B cell (primary cell): Measurements from ENCODE around the gene SPOCK1. TPM values are rescaled to one million over a fixed set of nuclear protein-coding genes. Genes with fewer than 3 reads are reported as not detected.

Experiments used
- ATAC-seq: fragments of 200-7000 bp; cut with Tn5 transposase; one replicate; pipeline ENCODE4 v1.10.0; 2021; ENCODE audit warnings: low read depth, mild to moderate bottlenecking, moderate number of reproducible peaks, moderate library complexity
- CTCF ChIA-PET: fragments of 350-600 bp; sonication (Branson Sonifier 250); formaldehyde crosslinking; loops from one replicate; lab custom pipeline; 2021; ENCODE audit warnings: antibody characterized with exemption, inconsistent platforms; lab: Charles Lee
- POLR2A ChIA-PET: fragments of 350-600 bp; sonication (Branson Sonifier 250); formaldehyde crosslinking; loops from one replicate; lab custom pipeline; 2021; ENCODE audit warnings: antibody characterized with exemption; lab: Charles Lee
- DNase-seq: peaks from one replicate; pipeline ENCODE4 v3.0.0; 2013
- H2AFZ ChIP-seq: 2 replicates; pipeline ENCODE4 v1.6.1; 2012; ENCODE audit warnings: mild to moderate bottlenecking, low read depth, low read length; ENCODE audit not compliant: insufficient read depth, poor library complexity, severe bottlenecking
- H3K27ac ChIP-seq, 2 donors: 1 replicate in 1 of 2; 2 replicates in 1 of 2; pipeline ENCODE4 v1.5.1; 2012 to 2013; ENCODE audit warnings: low read length in 2 of 2, mild to moderate bottlenecking in 2 of 2, moderate library complexity in 1 of 2
- H3K27me3 ChIP-seq, 4 experiments: fragments of 200-600 bp in 1 of 4; sonication (generic) in 1 of 4; replicated peaks in 1 of 4; 1 replicate in 2 of 4; 2 replicates in 2 of 4; pipeline versions ENCODE4 v1.6.1 to v1.7.0; 2013 to 2016; ENCODE audit warnings: low read length in 3 of 4, mild to moderate bottlenecking in 2 of 4, mixed read lengths in 1 of 4, moderate library complexity in 1 of 4; ENCODE audit not compliant: insufficient read depth in 4 of 4, control insufficient read depth in 3 of 4; ENCODE audit errors: control extremely low read depth in 1 of 4
- H3K36me3 ChIP-seq, 2 experiments: replicated peaks in 1 of 2; 1 replicate in 1 of 2; 2 replicates in 1 of 2; pipeline versions ENCODE4 v1.6.1 to v1.7.1; 2013; ENCODE audit warnings: low read length in 1 of 2; ENCODE audit not compliant: insufficient read depth in 2 of 2, control insufficient read depth in 1 of 2; ENCODE audit errors: control extremely low read depth in 1 of 2, extremely low read depth in 1 of 2
- H3K4me1 ChIP-seq, 2 donors: fragments of 200-600 bp in 1 of 2; sonication (generic) in 1 of 2; 1 replicate in 1 of 2; 2 replicates in 1 of 2; pipeline versions ENCODE4 v1.5.1 to v1.6.1; 2013 to 2017; ENCODE audit warnings: low read length in 2 of 2; ENCODE audit not compliant: control insufficient read depth in 2 of 2, insufficient read depth in 2 of 2
- H3K4me2 ChIP-seq: replicated peaks from 2 replicates; pipeline ENCODE3; 2012; ENCODE audit warnings: mild to moderate bottlenecking, low read depth, low read length; ENCODE audit not compliant: poor library complexity, severe bottlenecking
- H3K4me3 ChIP-seq, 5 experiments: fragments of 200-600 bp in 1 of 5; sonication (generic) in 1 of 5; 1 replicate in 3 of 5; 2 replicates in 2 of 5; pipeline versions ENCODE4 v1.5.1 to v1.7.0; 2011 to 2016; ENCODE audit warnings: low read length in 4 of 5, mild to moderate bottlenecking in 4 of 5, low read depth in 2 of 5, control low read depth in 1 of 5, moderate library complexity in 1 of 5; ENCODE audit not compliant: insufficient read depth in 1 of 5; ENCODE audit errors: control extremely low read depth in 1 of 5, extremely low read depth in 1 of 5
- H3K79me2 ChIP-seq: fragments of 200-600 bp; sonication (generic); one replicate; pipeline ENCODE4 v1.6.0; 2016; ENCODE audit warnings: low read length; ENCODE audit not compliant: control insufficient read depth, insufficient read depth
- H3K9ac ChIP-seq: fragments of 200-600 bp; sonication (generic); 2 replicates; pipeline ENCODE4 v1.6.1; 2017; ENCODE audit warnings: mild to moderate bottlenecking, low read length, moderate library complexity
- H3K9me3 ChIP-seq, 3 donors: one replicate each; pipeline versions ENCODE4 v1.6.1 to v1.7.1; 2013; ENCODE audit warnings: low read length in 2 of 3; ENCODE audit not compliant: control insufficient read depth in 2 of 3, insufficient read depth in 1 of 3; ENCODE audit errors: control extremely low read depth in 1 of 3
- H4K20me1 ChIP-seq: 2 replicates; pipeline ENCODE4 v1.6.0; 2012; ENCODE audit warnings: mild to moderate bottlenecking, low read length; ENCODE audit not compliant: insufficient read depth, control insufficient read depth, poor library complexity, severe bottlenecking
- H3K27ac Mint-ChIP-seq: one replicate; pipeline ENCODE4 v1.8.0; 2021; ENCODE audit warnings: mixed read lengths
- H3K27me3 Mint-ChIP-seq: one replicate; pipeline ENCODE4 v1.8.0; 2021; ENCODE audit warnings: mixed read lengths
- H3K4me1 Mint-ChIP-seq: one replicate; pipeline ENCODE4 v1.8.0; 2021; ENCODE audit warnings: mixed read lengths
- H3K4me3 Mint-ChIP-seq: one replicate; pipeline ENCODE4 v1.8.0; 2021; ENCODE audit warnings: mixed read lengths
- H3K9me3 Mint-ChIP-seq: one replicate; pipeline ENCODE4 v1.8.0; 2022; ENCODE audit warnings: mixed read lengths; ENCODE audit not compliant: insufficient read depth
- CTCF ChIP-seq: fragments of 200-600 bp; IDR thresholded peaks from one replicate; pipeline ENCODE4 v1.8.0; 2022; ENCODE audit warnings: antibody characterized with exemption, mild to moderate bottlenecking
- EZH2 ChIP-seq: IDR thresholded peaks from 2 replicates; pipeline ENCODE4 v1.6.1; 2012; ENCODE audit warnings: borderline replicate concordance, low read depth, mild to moderate bottlenecking, moderate library complexity, low read length; ENCODE audit not compliant: insufficient read depth, poor library complexity, severe bottlenecking
- WGBS: methylation state at CpG from one replicate; pipeline ENCODE4 v1.1.5; 2013; ENCODE audit warnings: missing lambda C conversion rate; ENCODE audit not compliant: insufficient coverage; 5-methylcytosine and 5-hydroxymethylcytosine counted together
- intact Hi-C: fragments of 100-400 bp; cut with micrococcal nuclease; formaldehyde crosslinking; loops from one replicate; pipeline ENCODE4 v1.10.0; 2022
- polyA plus RNA-seq: library from polyadenylated mRNA; depleted of rRNA; stranded (reverse); fragments of >200 nt; gene quantifications from 2 replicates; pipeline ENCODE4 v1.2.3, GENCODE V29; 2012
- total RNA-seq, 2 donors: library from RNA; stranded (reverse); fragments of 120-200 nt in 1 of 2; gene quantifications; 1 replicate in 1 of 2; 2 replicates in 1 of 2; pipeline versions ENCODE4 v1.2.3 to v1.2.4, GENCODE V29; 2013 to 2022

SPOCK1 gene
- total and polyA plus RNA-seq, 2 donors (not counting 1 experiment from before 2014, with no cell fraction given) = not detected

GRCh38 chr5:137379555-137380286 lies 119.4 kb downstream of the SPOCK1 start:
- no peaks in the 10 kb centered on the region for H3K27me3 ChIP-seq
- no peaks in the 10 kb centered on the region for H4K20me1 ChIP-seq
- Mint-ChIP-seq H3K27me3 (peaks cover 4% of the 10 kb centered on the region), H3K27ac (no peak overlapping the region), H3K4me1 (no peaks in the 10 kb centered on the region), H3K9me3 (peaks cover 20% of the 10 kb centered on the region), H3K4me3 (no peak overlapping the region)
- H2AFZ ChIP-seq = no peak overlapping the region
- ATAC-seq (no peak), DNase-seq (no peak)
- H3K36me3 ChIP-seq = no peaks in the 10 kb centered on the region
- no peak overlapping the region for H3K27ac ChIP-seq
- no peak overlapping the region for H3K4me2 ChIP-seq
- peaks cover 0 to 21% (median 6%) of the 10 kb centered on the region in 3 donors for H3K9me3 ChIP-seq
- POLR2A ChIA-PET = no interaction called here
- no peak overlapping the region for H3K9ac ChIP-seq
- no peak for TF ChIP-seq CTCF
- no peak for TF ChIP-seq EZH2
- intact Hi-C loops = no loop called here
- WGBS = no CpG with 5 or more reads among the region's 5 CpGs
- H3K4me3 ChIP-seq = no peak overlapping the region
- no peaks in the 10 kb centered on the region for H3K4me1 ChIP-seq
- no peaks in the 10 kb centered on the region for H3K79me2 ChIP-seq
- CTCF ChIA-PET = no interaction called here

GRCh38 chr5:137375741-137376526 lies 123.2 kb downstream of the SPOCK1 start:
- intact Hi-C loops = no loop called here
- H3K9me3 Mint-ChIP-seq = peaks cover 10% of the 10 kb centered on the region
- Histone ChIP-seq H3K36me3 (no peaks in the 10 kb centered on the region), H3K4me2 (no peak overlapping the region), H3K27ac (no peak overlapping the region), H3K79me2 (no peaks in the 10 kb centered on the region), H3K4me1 (no peaks in the 10 kb centered on the region), H4K20me1 (no peaks in the 10 kb centered on the region), H3K27me3 (no peaks in the 10 kb centered on the region), H2AFZ (no peak overlapping the region), H3K9me3 (peaks cover 0 to 3% (median 0%) of the 10 kb centered on the region in 3 donors), H3K4me3 (no peak overlapping the region), H3K9ac (no peak overlapping the region)
- WGBS = 78% methylated on average over 9 of the region's 11 CpGs
- TF ChIP-seq EZH2 = no peak
- no peak for TF ChIP-seq CTCF
- no peak overlapping the region for H3K27ac Mint-ChIP-seq
- POLR2A ChIA-PET = no interaction called here
- no peak overlapping the region for H3K4me3 Mint-ChIP-seq
- H3K27me3 Mint-ChIP-seq = peaks cover 4% of the 10 kb centered on the region
- H3K4me1 Mint-ChIP-seq = no peaks in the 10 kb centered on the region
- CTCF ChIA-PET = no interaction called here
- DNase-seq (no peak), ATAC-seq (no peak)
